WTC11 (cell line): Measurements from ENCODE around the gene SLBP. TPM values are rescaled to one million over a fixed set of nuclear protein-coding genes. Genes with fewer than 3 reads are reported as not detected.

ENCODE experiments used
- AR ChIP-seq: fragments of 250-450 bp; sonication (Bioruptor Pico); IDR thresholded peaks from 2 replicates; pipeline ENCODE4 v1.9.0; 2021; ENCODE audit warnings: mild to moderate bottlenecking
- ATF6 ChIP-seq: sonication (generic); formaldehyde crosslinking; IDR thresholded peaks from 2 replicates; pipeline ENCODE4 v1.8.1; 2023; ENCODE audit warnings: mild to moderate bottlenecking, missing genetic modification reagents
- ELF4 ChIP-seq: sonication (generic); formaldehyde crosslinking; IDR thresholded peaks from 2 replicates; pipeline ENCODE4 v1.8.1; 2022; ENCODE audit warnings: low read depth, mild to moderate bottlenecking, moderate library complexity, missing genetic modification reagents
- ERG ChIP-seq: fragments of 250-450 bp; sonication (Bioruptor Pico); IDR thresholded peaks from 2 replicates; pipeline ENCODE4 v1.8.0; 2021; ENCODE audit warnings: mild to moderate bottlenecking
- ESRRA ChIP-seq: sonication (generic); formaldehyde crosslinking; IDR thresholded peaks from 2 replicates; pipeline ENCODE4 v1.8.1; 2022; ENCODE audit warnings: mild to moderate bottlenecking, missing genetic modification reagents, borderline replicate concordance
- FOXP4 ChIP-seq: sonication (generic); formaldehyde crosslinking; IDR thresholded peaks from 2 replicates; pipeline ENCODE4 v1.8.0; 2022; ENCODE audit warnings: mild to moderate bottlenecking, missing genetic modification reagents
- GRHL2 ChIP-seq: fragments of 250-450 bp; sonication (Bioruptor Pico); IDR thresholded peaks from 2 replicates; pipeline ENCODE4 v1.8.0; 2022; ENCODE audit warnings: mild to moderate bottlenecking, moderate library complexity; ENCODE audit not compliant: insufficient replicate concordance, severe bottlenecking
- IRF1 ChIP-seq: sonication (generic); formaldehyde crosslinking; IDR thresholded peaks from 2 replicates; pipeline ENCODE4 v1.8.0; 2023; ENCODE audit warnings: missing genetic modification reagents
- IRF2 ChIP-seq: sonication (generic); formaldehyde crosslinking; IDR thresholded peaks from 2 replicates; pipeline ENCODE4 v1.8.0; 2022; ENCODE audit warnings: low read depth, missing genetic modification reagents, borderline replicate concordance
- JAZF1 ChIP-seq: fragments of 250-450 bp; sonication (Bioruptor Pico); IDR thresholded peaks from 2 replicates; pipeline ENCODE4 v1.9.0; 2021; ENCODE audit warnings: moderate library complexity, mild to moderate bottlenecking, inconsistent platforms
- MAX ChIP-seq: sonication (generic); formaldehyde crosslinking; IDR thresholded peaks from 2 replicates; pipeline ENCODE4 v1.8.0; 2022; ENCODE audit warnings: mild to moderate bottlenecking, missing genetic modification reagents
- MXD4 ChIP-seq: fragments of 250-450 bp; sonication (Bioruptor Pico); IDR thresholded peaks from 2 replicates; pipeline ENCODE4 v1.8.0; 2021; ENCODE audit warnings: mild to moderate bottlenecking, moderate library complexity, borderline replicate concordance
- NFATC4 ChIP-seq: fragments of 250-450 bp; sonication (Bioruptor Pico); IDR thresholded peaks from 2 replicates; pipeline ENCODE4 v1.9.0; 2021; ENCODE audit warnings: mild to moderate bottlenecking
- NFYB ChIP-seq: sonication (generic); formaldehyde crosslinking; conservative IDR thresholded peaks from 2 replicates; pipeline ENCODE4 v1.8.0; 2022; ENCODE audit warnings: low read depth, missing genetic modification reagents
- NR1H2 ChIP-seq: sonication (generic); formaldehyde crosslinking; IDR thresholded peaks from 2 replicates; pipeline ENCODE4 v1.9.0; 2021; ENCODE audit warnings: mild to moderate bottlenecking, moderate library complexity, missing genetic modification reagents
- NR3C1 ChIP-seq: sonication (generic); formaldehyde crosslinking; conservative IDR thresholded peaks from 2 replicates; pipeline ENCODE4 v1.8.1; 2023; ENCODE audit warnings: low read depth, mild to moderate bottlenecking, missing genetic modification reagents
- PRDM15 ChIP-seq: sonication (generic); formaldehyde crosslinking; IDR thresholded peaks from 2 replicates; pipeline ENCODE4 v1.8.0; 2022; ENCODE audit warnings: missing genetic modification reagents
- PRRX2 ChIP-seq: fragments of 250-450 bp; sonication (Bioruptor Pico); IDR thresholded peaks from 2 replicates; pipeline ENCODE4 v1.8.0; 2021; ENCODE audit warnings: mild to moderate bottlenecking
- SMAD4 ChIP-seq: sonication (generic); formaldehyde crosslinking; IDR thresholded peaks from 2 replicates; pipeline ENCODE4 v1.8.0; 2022; ENCODE audit warnings: mild to moderate bottlenecking, missing genetic modification reagents
- SP1 ChIP-seq: sonication (generic); formaldehyde crosslinking; conservative IDR thresholded peaks from 2 replicates; pipeline ENCODE4 v1.8.1; 2022; ENCODE audit warnings: missing genetic modification reagents
- STAT6 ChIP-seq: sonication (generic); formaldehyde crosslinking; conservative IDR thresholded peaks from 2 replicates; pipeline ENCODE4 v1.8.1; 2023; ENCODE audit warnings: mild to moderate bottlenecking, low read depth, missing genetic modification reagents, moderate library complexity
- TEAD4 ChIP-seq: sonication (generic); formaldehyde crosslinking; IDR thresholded peaks from 2 replicates; pipeline ENCODE4 v1.8.0; 2022; ENCODE audit warnings: mild to moderate bottlenecking, missing genetic modification reagents
- ZNF121 ChIP-seq: sonication (generic); formaldehyde crosslinking; IDR thresholded peaks from 2 replicates; pipeline ENCODE4 v1.8.0; 2023; ENCODE audit warnings: missing genetic modification reagents
- ZNF396 ChIP-seq: fragments of 250-450 bp; sonication (Bioruptor Pico); IDR thresholded peaks from 2 replicates; pipeline ENCODE4 v1.8.0; 2021; ENCODE audit warnings: mild to moderate bottlenecking, moderate library complexity, borderline replicate concordance
- ZNF416 ChIP-seq: fragments of 250-450 bp; sonication (Bioruptor Pico); IDR thresholded peaks from 2 replicates; pipeline ENCODE4 v1.9.0; 2021; ENCODE audit warnings: mild to moderate bottlenecking, inconsistent platforms
- total RNA-seq: library from RNA; stranded (reverse); gene quantifications from 3 replicates; pipeline ENCODE4 v1.2.3, GENCODE V29; 2021

SLBP gene
- total RNA-seq, 1 experiment from 2014 or later = 40.2 TPM

GRCh38 chr4:1746265-1746691 lies 34.2 kb upstream of the SLBP start (continued):
- no peak for TF ChIP-seq PRDM15
- no peak for TF ChIP-seq ZNF416
- 0 out of 2 replicates have a peak, but pooled peaks have one; percentile 66 for TF ChIP-seq FOXP4 (CRISPR knock-in tag)
- no peak for TF ChIP-seq ZNF396 (CRISPR knock-in tag)
- no peak for TF ChIP-seq GRHL2 (CRISPR knock-in tag)
- no peak for TF ChIP-seq ESRRA
- TF ChIP-seq MXD4 (CRISPR knock-in tag) = no peak
- peak; percentile 71 for TF ChIP-seq SP1 (CRISPR knock-in tag)
- no peak for TF ChIP-seq IRF1 (CRISPR knock-in tag)
- no peak for TF ChIP-seq ATF6 (CRISPR knock-in tag)
- peak; percentile 17; the same call in 1 of the 2 replicates for TF ChIP-seq ZNF121 (CRISPR knock-in tag)
- TF ChIP-seq NR1H2 (CRISPR knock-in tag) = no peak
- TF ChIP-seq NFYB = no peak
- peak; percentile 75 for TF ChIP-seq MAX (CRISPR knock-in tag)
- peak; percentile 56; the same call in 1 of the 2 replicates for TF ChIP-seq PRRX2
- peak; percentile 47; the same call in 1 of the 2 replicates for TF ChIP-seq NFATC4 (CRISPR knock-in tag)
- TF ChIP-seq AR = no peak
- no peak for TF ChIP-seq STAT6 (CRISPR knock-in tag)
- no peak for TF ChIP-seq ELF4 (CRISPR knock-in tag)
- TF ChIP-seq TEAD4 = no peak
- TF ChIP-seq IRF2 (CRISPR knock-in tag) = no peak
- TF ChIP-seq SMAD4 = no peak
- TF ChIP-seq ERG (CRISPR knock-in tag) = no peak; the same call in 1 of the 2 replicates
- TF ChIP-seq NR3C1 = no peak
- no peak for TF ChIP-seq JAZF1
